ENCODE results near the gene STPG1. TPM values are rescaled to one million over a fixed set of nuclear protein-coding genes. Genes with fewer than 3 reads are reported as not detected.
"Not testable (repeated sequence)": the region's sequence is repeated elsewhere in the genome, so short reads cannot be mapped to it uniquely, and the experiment has no call there.

STPG1 gene
- total RNA-seq, 3 donors from 2014 or later, result 3.6 to 6.9 (median 4.6) TPM

GRCh38 chr1:24454673-24455072 lies 41.1 kb upstream of the STPG1 start:
- H3K36me3 ChIP-seq, result no peaks in the 10 kb centered on the region
- TF ChIP-seq POLR2A (IDR thresholded peaks at IDR 0.05), result no peak
- no peak for TF ChIP-seq POLR2AphosphoS5 (IDR thresholded peaks at IDR 0.05)
- TF ChIP-seq, protein P1, sequence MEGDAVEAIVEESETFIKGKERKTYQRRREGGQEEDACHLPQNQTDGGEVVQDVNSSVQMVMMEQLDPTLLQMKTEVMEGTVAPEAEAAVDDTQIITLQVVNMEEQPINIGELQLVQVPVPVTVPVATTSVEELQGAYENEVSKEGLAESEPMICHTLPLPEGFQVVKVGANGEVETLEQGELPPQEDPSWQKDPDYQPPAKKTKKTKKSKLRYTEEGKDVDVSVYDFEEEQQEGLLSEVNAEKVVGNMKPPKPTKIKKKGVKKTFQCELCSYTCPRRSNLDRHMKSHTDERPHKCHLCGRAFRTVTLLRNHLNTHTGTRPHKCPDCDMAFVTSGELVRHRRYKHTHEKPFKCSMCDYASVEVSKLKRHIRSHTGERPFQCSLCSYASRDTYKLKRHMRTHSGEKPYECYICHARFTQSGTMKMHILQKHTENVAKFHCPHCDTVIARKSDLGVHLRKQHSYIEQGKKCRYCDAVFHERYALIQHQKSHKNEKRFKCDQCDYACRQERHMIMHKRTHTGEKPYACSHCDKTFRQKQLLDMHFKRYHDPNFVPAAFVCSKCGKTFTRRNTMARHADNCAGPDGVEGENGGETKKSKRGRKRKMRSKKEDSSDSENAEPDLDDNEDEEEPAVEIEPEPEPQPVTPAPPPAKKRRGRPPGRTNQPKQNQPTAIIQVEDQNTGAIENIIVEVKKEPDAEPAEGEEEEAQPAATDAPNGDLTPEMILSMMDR (IDR thresholded peaks at IDR 0.05), result no peak
- no peaks in the 10 kb centered on the region for H3K27me3 ChIP-seq
- H3K9me3 ChIP-seq, result no peaks in the 10 kb centered on the region
- no peak for DNase-seq (ENCODE audit: low spot score in 2 of 2)
- no peak overlapping the region for H3K4me3 ChIP-seq
- H3K4me1 ChIP-seq, result no peaks in the 10 kb centered on the region
- intact Hi-C loops (cut with DNase I; ENCODE audit: low total_unique reads), result no loop called here
- no peak overlapping the region for H3K27ac ChIP-seq

- Histone ChIP-seq H3K27ac (no peak overlapping the region), H3K4me3 (no peak overlapping the region), H3K27me3 (no peaks in the 10 kb centered on the region), H3K9me3 (no peaks in the 10 kb centered on the region), H3K36me3 (no peaks in the 10 kb centered on the region), H3K4me1 (no peaks in the 10 kb centered on the region)
- intact Hi-C loops (cut with DNase I; ENCODE audit: low total_unique reads), result no loop called here
- TF ChIP-seq, protein P1 (IDR thresholded peaks at IDR 0.05), result no peak
- TF ChIP-seq POLR2AphosphoS5 (IDR thresholded peaks at IDR 0.05) (no peak), POLR2A (IDR thresholded peaks at IDR 0.05) (no peak)
- DNase-seq (ENCODE audit: low spot score in 2 of 2), result no peak
Measured at GRCh38 chr1:24452922-24453485, 39.4 kb upstream of the STPG1 start.

- H3K36me3 ChIP-seq, result no peaks in the 10 kb centered on the region
- H3K9me3 ChIP-seq, result no peaks in the 10 kb centered on the region
- intact Hi-C loops (cut with DNase I; ENCODE audit: low total_unique reads), result no loop called here
- TF ChIP-seq POLR2AphosphoS5 (IDR thresholded peaks at IDR 0.05) (no peak), POLR2A (IDR thresholded peaks at IDR 0.05) (no peak)
- TF ChIP-seq, protein P1 (IDR thresholded peaks at IDR 0.05), result no peak
- DNase-seq (ENCODE audit: low spot score in 2 of 2), result no peak
- no peaks in the 10 kb centered on the region for H3K27me3 ChIP-seq
- H3K4me1 ChIP-seq, result no peaks in the 10 kb centered on the region
- H3K27ac ChIP-seq, result no peak overlapping the region
- no peak overlapping the region for H3K4me3 ChIP-seq
Measured at GRCh38 chr1:24451746-24452145, 38.2 kb upstream of the STPG1 start.

DNA sequence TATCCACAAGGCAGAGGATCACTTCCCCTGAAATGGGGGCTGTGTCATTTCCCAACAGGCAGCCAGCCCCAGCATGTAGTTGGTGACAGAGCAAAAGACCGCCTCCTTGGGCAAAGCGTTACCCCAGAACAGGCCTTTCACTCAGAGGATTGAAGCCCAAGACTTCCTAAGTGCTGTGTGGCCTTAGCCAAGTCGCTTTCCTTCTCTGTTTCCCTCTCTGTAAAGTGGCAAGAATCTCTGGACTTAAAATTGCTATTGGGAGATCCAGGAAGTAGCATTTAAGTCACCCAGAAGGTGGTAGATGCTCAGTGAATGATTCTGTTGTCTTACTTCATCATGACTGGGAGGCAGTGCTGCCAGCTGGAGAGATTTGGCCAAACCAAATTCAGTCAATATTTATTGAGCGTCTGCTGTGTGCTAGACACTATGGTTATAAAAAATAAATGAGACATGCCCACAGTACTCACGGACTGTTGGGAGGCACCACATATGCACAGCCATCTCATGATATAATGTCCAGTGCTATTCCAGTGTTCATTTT lies 37.3 kb upstream of the STPG1 start:
- H3K27me3 ChIP-seq, result no peaks in the 10 kb centered on the region
- intact Hi-C loops (cut with DNase I; ENCODE audit: low total_unique reads), result no loop called here
- no peaks in the 10 kb centered on the region for H3K9me3 ChIP-seq
- no peak overlapping the region for H3K4me3 ChIP-seq
- no peaks in the 10 kb centered on the region for H3K4me1 ChIP-seq
- H3K36me3 ChIP-seq, result no peaks in the 10 kb centered on the region
- DNase-seq (ENCODE audit: low spot score in 2 of 2), result no peak
- TF ChIP-seq POLR2AphosphoS5 (IDR thresholded peaks at IDR 0.05) (no peak), POLR2A (IDR thresholded peaks at IDR 0.05) (no peak)
- TF ChIP-seq, protein P1 (IDR thresholded peaks at IDR 0.05), result no peak
- H3K27ac ChIP-seq, result no peak overlapping the region

GRCh38 chr1:24450316-24450715 lies 36.7 kb upstream of the STPG1 start:
- no peaks in the 10 kb centered on the region for H3K27me3 ChIP-seq

DNA sequence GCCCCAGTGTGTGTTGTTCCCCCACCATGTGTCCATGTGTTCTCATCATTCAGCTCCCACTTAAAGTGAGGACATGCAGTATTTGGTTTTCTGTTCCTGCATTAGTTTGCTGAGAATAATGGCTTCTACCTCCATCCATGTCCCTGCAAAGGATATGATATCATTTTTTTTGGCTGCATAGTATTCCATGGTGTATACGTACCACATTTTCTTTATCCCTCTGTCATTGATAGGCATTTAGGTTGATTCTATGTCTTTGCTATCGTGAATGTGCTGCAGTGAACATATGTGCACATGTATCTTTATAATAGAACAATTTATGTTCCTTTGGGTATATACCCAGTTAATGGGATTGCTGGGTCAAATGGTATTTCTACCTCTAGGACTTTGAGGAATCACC lies 32.9 kb upstream of the STPG1 start:
- DNase-seq (ENCODE audit: low spot score in 2 of 2); H3K4me1 ChIP-seq; H3K36me3 ChIP-seq; H3K27ac ChIP-seq; H3K9me3 ChIP-seq; H3K27me3 ChIP-seq; intact Hi-C loops (cut with DNase I; ENCODE audit: low total_unique reads); H3K4me3 ChIP-seq: not testable (repeated sequence)

More at GRCh38 chr1:24450316-24450715, 36.7 kb upstream of the STPG1 start:
- H3K36me3 ChIP-seq, result no peaks in the 10 kb centered on the region
- TF ChIP-seq POLR2A (IDR thresholded peaks at IDR 0.05), result no peak
- TF ChIP-seq, protein P1 (IDR thresholded peaks at IDR 0.05), result no peak
- TF ChIP-seq POLR2AphosphoS5 (IDR thresholded peaks at IDR 0.05), result no peak
- H3K27ac ChIP-seq, result no peak overlapping the region
- intact Hi-C loops (cut with DNase I; ENCODE audit: low total_unique reads), result no loop called here
- no peaks in the 10 kb centered on the region for H3K9me3 ChIP-seq
- no peak for DNase-seq (ENCODE audit: low spot score in 2 of 2)
- H3K4me3 ChIP-seq, result no peak overlapping the region
- H3K4me1 ChIP-seq, result no peaks in the 10 kb centered on the region

All from breast epithelium (tissue), 4 donors.